IMR-90 (cell line): ENCODE results near the gene RAB37. TPM values are rescaled to one million over a fixed set of nuclear protein-coding genes. Genes with fewer than 3 reads are reported as not detected.

Experiments used
- ATAC-seq: fragments of 200-7000 bp; cut with Tn5 transposase; 2 replicates; pipeline ENCODE4 v1.9.1; 2020; ENCODE audit warnings: low read depth, mild to moderate bottlenecking, moderate library complexity
- BruUV-seq: library from RNA; stranded (reverse); fragments of 400-500 nt; replicated peaks from 2 replicates; lab custom pipeline; 2021; lab: Mats Ljungman, UMichigan
- CTCF ChIA-PET: fragments of 300-600 bp; formaldehyde crosslinking; extraction: SDS; loops from one replicate; lab custom pipeline; 2021; ENCODE audit warnings: antibody characterized with exemption; lab: Yijun Ruan, JAX
- POLR2A ChIA-PET: fragments of 300-600 bp; sonication (Branson Sonifier 250); formaldehyde crosslinking; loops from one replicate; lab custom pipeline; 2022; ENCODE audit warnings: antibody characterized with exemption; ENCODE audit not compliant: unreplicated experiment; lab: Charles Lee
- DNase-seq: peaks from one replicate; pipeline ENCODE4 v3.0.0; 2013
- H2AFZ ChIP-seq: replicated peaks from 2 replicates; pipeline ENCODE3; 2013; ENCODE audit warnings: low read length, mild to moderate bottlenecking; ENCODE audit not compliant: poor library complexity
- H2AK5ac ChIP-seq: 2 replicates; pipeline ENCODE4 v1.6.1; 2013; ENCODE audit warnings: low read depth, low read length, inconsistent platforms
- H2AK9ac ChIP-seq: replicated peaks from 2 replicates; pipeline ENCODE3; 2013; ENCODE audit warnings: mild to moderate bottlenecking, low read depth, low read length, moderate library complexity; ENCODE audit not compliant: poor library complexity
- H2BK120ac ChIP-seq: 2 replicates; pipeline ENCODE4 v1.6.1; 2013; ENCODE audit warnings: low read depth, low read length, inconsistent platforms
- H2BK15ac ChIP-seq: 3 replicates; pipeline ENCODE4 v1.6.1; 2013; ENCODE audit warnings: low read depth, low read length, inconsistent platforms
- H2BK20ac ChIP-seq: 2 replicates; pipeline ENCODE4 v1.6.1; 2013; ENCODE audit warnings: low read depth, mild to moderate bottlenecking, inconsistent platforms, low read length, moderate library complexity
- H2BK5ac ChIP-seq: 2 replicates; pipeline ENCODE4 v1.6.1; 2013; ENCODE audit warnings: mild to moderate bottlenecking, low read depth, low read length, inconsistent platforms; ENCODE audit not compliant: poor library complexity, severe bottlenecking
- H3K14ac ChIP-seq: replicated peaks from 2 replicates; pipeline ENCODE4 v1.6.1; 2013; ENCODE audit warnings: low read depth, low read length, inconsistent platforms
- H3K18ac ChIP-seq: 2 replicates; pipeline ENCODE4 v1.6.1; 2013; ENCODE audit warnings: low read depth, low read length, control low read depth
- H3K23ac ChIP-seq: 2 replicates; pipeline ENCODE4 v1.6.1; 2013; ENCODE audit warnings: low read depth, low read length, inconsistent platforms
- H3K27ac ChIP-seq: 2 replicates; pipeline ENCODE4 v1.5.1; 2013; ENCODE audit warnings: mild to moderate bottlenecking, control low read depth, low read length; ENCODE audit not compliant: insufficient read depth
- H3K27me3 ChIP-seq: 2 replicates; pipeline ENCODE4 v1.6.1; 2013; ENCODE audit warnings: low read length; ENCODE audit not compliant: control insufficient read depth, insufficient read depth
- H3K36me3 ChIP-seq: 2 replicates; pipeline ENCODE4 v1.6.1; 2013; ENCODE audit warnings: low read length, mixed read lengths; ENCODE audit not compliant: control insufficient read depth, insufficient read depth
- H3K4ac ChIP-seq: 2 replicates; pipeline ENCODE4 v1.6.1; 2013; ENCODE audit warnings: low read depth, low read length, inconsistent platforms
- H3K4me1 ChIP-seq: 2 replicates; pipeline ENCODE4 v1.6.1; 2013; ENCODE audit warnings: low read length, mixed read lengths; ENCODE audit not compliant: control insufficient read depth, insufficient read depth
- H3K4me2 ChIP-seq: 2 replicates; pipeline ENCODE4 v1.6.1; 2013; ENCODE audit warnings: low read depth, mild to moderate bottlenecking, control low read depth, low read length, moderate library complexity
- H3K4me3 ChIP-seq: 2 replicates; pipeline ENCODE4 v1.5.1; 2013; ENCODE audit warnings: low read depth, mild to moderate bottlenecking, control low read depth, low read length, moderate library complexity; ENCODE audit not compliant: insufficient read depth
- H3K56ac ChIP-seq: 2 replicates; pipeline ENCODE4 v1.6.1; 2013; ENCODE audit warnings: low read length, inconsistent platforms; ENCODE audit not compliant: insufficient read depth; ENCODE audit errors: extremely low read depth
- H3K79me1 ChIP-seq, 2 experiments: 2 replicates each; pipeline ENCODE4 v1.6.1; 2013; ENCODE audit warnings: low read length in 2 of 2, inconsistent platforms in 1 of 2, low read depth in 1 of 2
- H3K9ac ChIP-seq: 2 replicates; pipeline ENCODE4 v1.6.1; 2013; ENCODE audit warnings: low read depth, low read length, control low read depth
- H3K9me1 ChIP-seq: 2 replicates; pipeline ENCODE4 v1.6.1; 2013; ENCODE audit warnings: low read length, inconsistent platforms; ENCODE audit not compliant: insufficient read depth
- H3K9me3 ChIP-seq: 2 replicates; pipeline ENCODE4 v1.6.1; 2013; ENCODE audit warnings: low read length; ENCODE audit not compliant: control insufficient read depth, insufficient read depth
- H4K20me1 ChIP-seq: 2 replicates; pipeline ENCODE4 v1.6.1; 2013; ENCODE audit warnings: low read length, inconsistent platforms; ENCODE audit not compliant: insufficient read depth
- H4K5ac ChIP-seq: 2 replicates; pipeline ENCODE4 v1.6.1; 2013; ENCODE audit warnings: mild to moderate bottlenecking, low read depth, low read length, control low read depth
- H4K8ac ChIP-seq, 2 experiments: 2 replicates each; pipeline ENCODE4 v1.6.1; 2013; ENCODE audit warnings: low read depth in 2 of 2, low read length in 2 of 2, control low read depth in 1 of 2, inconsistent platforms in 1 of 2
- H4K91ac ChIP-seq: 2 replicates; pipeline ENCODE4 v1.6.1; 2013; ENCODE audit warnings: low read depth, low read length, inconsistent platforms; ENCODE audit not compliant: insufficient read depth
- CHD1 ChIP-seq: IDR thresholded peaks from 2 replicates; pipeline ENCODE4 v1.6.1; 2012; ENCODE audit warnings: low read depth, low read length, improper control_type of control experiment
- MAFK ChIP-seq: IDR thresholded peaks from 2 replicates; pipeline ENCODE4 v1.6.1; 2012; ENCODE audit warnings: low read depth, low read length, improper control_type of control experiment
- NFE2L2 ChIP-seq: fragments of 150-350 bp; IDR thresholded peaks from 2 replicates; pipeline ENCODE4 v1.6.1; 2016; ENCODE audit warnings: low read depth, mild to moderate bottlenecking, low read length
- USF2 ChIP-seq: fragments of 150-350 bp; IDR thresholded peaks from 2 replicates; pipeline ENCODE4 v1.6.1; 2017; ENCODE audit warnings: mild to moderate bottlenecking, antibody characterized with exemption, low read length, low read depth
- WGBS, 2 experiments: methylation state at CpG; one replicate each; pipeline versions ENCODE4 v1.1.5 to v1.1.7; 2013; ENCODE audit warnings: missing lambda C conversion rate in 2 of 2; ENCODE audit not compliant: insufficient read length in 1 of 2; ENCODE audit errors: extremely low coverage in 2 of 2; 5-methylcytosine and 5-hydroxymethylcytosine counted together
- dilution Hi-C: fragments of 300-500 bp; cut with HindIII; formaldehyde crosslinking; loops from one replicate; pipeline ENCODE4 v1.14.3; 2018; ENCODE audit warnings: low sequenced_read_pairs; ENCODE audit not compliant: unreplicated experiment
- in situ Hi-C: fragments of 300-500 bp; cut with MboI; formaldehyde crosslinking; loops from 3 replicates; pipeline ENCODE4 v1.14.3; 2019; ENCODE audit warnings: low sequenced_read_pairs, inconsistent platforms, mixed read lengths
- intact Hi-C: fragments of 100-400 bp; cut with micrococcal nuclease; formaldehyde crosslinking; loops from 2 replicates; pipeline ENCODE4 v1.10.0; 2022
- polyA plus RNA-seq, 3 experiments: library from polyadenylated mRNA; depleted of rRNA; stranded (reverse); fragments of >200 nt; gene quantifications; 2 replicates each; pipeline ENCODE4 v1.2.3, GENCODE V29; 2012; ENCODE audit warnings: low replicate concordance in 1 of 3
- total RNA-seq: library from RNA; depleted of rRNA; stranded (reverse); fragments of >200 nt; gene quantifications from 2 replicates; pipeline ENCODE4 v1.2.3, GENCODE V29; 2012

RAB37 gene
- total and polyA plus RNA-seq, 2 of the 4 experiments (the other 2 are of a cell fraction), result 0.19 TPM; not detected in 1

DNA sequence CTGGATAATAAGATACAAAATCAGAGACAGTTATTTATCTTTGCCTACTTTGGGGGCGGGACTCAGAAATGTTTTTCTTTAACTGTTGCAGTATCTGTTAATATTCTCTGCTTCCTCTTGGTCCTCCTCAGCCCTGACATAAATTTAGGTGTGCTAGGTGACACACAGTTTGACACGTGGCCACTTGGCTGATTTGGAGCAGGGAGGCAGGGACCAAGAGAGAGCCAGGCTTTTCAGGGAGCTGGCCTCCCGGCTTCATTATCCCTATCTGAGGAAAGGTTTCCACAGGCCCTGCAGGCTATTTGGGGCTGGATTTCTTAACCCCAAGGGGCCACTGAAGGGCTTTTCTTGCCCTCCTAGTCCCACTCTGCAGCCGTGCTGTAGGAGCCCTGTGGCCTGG is 59.2 kb downstream of the RAB37 start:
- H4K8ac ChIP-seq, result no peak overlapping the region
- no peak overlapping the region for H4K5ac ChIP-seq
- CTCF ChIA-PET, result no interaction called here
- no peak overlapping the region for H2AFZ ChIP-seq
- H4K20me1 ChIP-seq, result no peaks in the 10 kb centered on the region; the same call in 1 of the 2 replicates
- no peak for TF ChIP-seq USF2
- TF ChIP-seq MAFK, result no peak
- no peak for TF ChIP-seq CHD1
- TF ChIP-seq NFE2L2, result no peak
- no peaks in the 10 kb centered on the region for H3K27me3 ChIP-seq
- no peak overlapping the region for H3K9ac ChIP-seq
- H2AK9ac ChIP-seq, result no peak overlapping the region
- no peaks in the 10 kb centered on the region for H3K9me1 ChIP-seq
- no peak overlapping the region for H2BK120ac ChIP-seq
- no peak overlapping the region for H3K4ac ChIP-seq
- H2BK5ac ChIP-seq, result no peak overlapping the region
- H3K9me3 ChIP-seq, result no peaks in the 10 kb centered on the region
- no peaks in the 10 kb centered on the region for H3K79me1 ChIP-seq
- dilution Hi-C loops, result no loop called here
- no peak overlapping the region for H2BK20ac ChIP-seq
- H2AK5ac ChIP-seq, result no peak overlapping the region
- POLR2A ChIA-PET, result no interaction called here
- H3K27ac ChIP-seq, result no peak overlapping the region
- no peak for ATAC-seq
- H3K23ac ChIP-seq, result no peak overlapping the region
- intact Hi-C loops, result no loop called here
- no peak overlapping the region for H3K14ac ChIP-seq
- no peak overlapping the region for H3K18ac ChIP-seq
- H3K4me3 ChIP-seq, result no peak overlapping the region
- peaks cover 39% of the 10 kb centered on the region for H3K36me3 ChIP-seq
- H4K91ac ChIP-seq, result no peak overlapping the region
- no TSS peak for BruUV-seq
- 100% methylated on average over 1 of the region's 4 CpGs; no CpG with 5 or more reads in 1 of the 2 experiments for WGBS, 2 experiments
- H3K56ac ChIP-seq, result no peak overlapping the region
- H2BK15ac ChIP-seq, result no peak overlapping the region
- H3K4me2 ChIP-seq, result no peak overlapping the region
- no peak for DNase-seq
- H3K4me1 ChIP-seq, result no peaks in the 10 kb centered on the region
- in situ Hi-C loops, result no loop called here
